Activated CD8-positive, alpha-beta T cell treated with anti-CD3 and anti-CD28 coated beads for 36 hours (primary cell): ENCODE data around the gene SFT2D3. TPM values are rescaled to one million over a fixed set of nuclear protein-coding genes. Genes with fewer than 3 reads are reported as not detected.

Experiments used
- ATAC-seq: fragments of 200-7000 bp; cut with Tn5 transposase; one replicate; pipeline ENCODE4 v1.10.0; 2021; ENCODE audit warnings: mild to moderate bottlenecking, moderate library complexity
- CTCF ChIA-PET: fragments of 350-600 bp; sonication (Branson Sonifier 250); formaldehyde crosslinking; loops from one replicate; lab custom pipeline; 2021; ENCODE audit warnings: antibody characterized with exemption; lab: Charles Lee
- POLR2A ChIA-PET: fragments of 350-600 bp; sonication (Branson Sonifier 250); formaldehyde crosslinking; loops from one replicate; lab custom pipeline; 2021; ENCODE audit warnings: antibody characterized with exemption; lab: Charles Lee
- DNase-seq: peaks from one replicate; pipeline ENCODE4 v3.0.0-alpha.2; 2020
- H3K27ac Mint-ChIP-seq: one replicate; pipeline ENCODE4 v1.8.0; 2021; ENCODE audit warnings: mild to moderate bottlenecking, mixed read lengths
- H3K27me3 Mint-ChIP-seq: one replicate; pipeline ENCODE4 v1.8.0; 2021; ENCODE audit warnings: mixed read lengths
- H3K36me3 Mint-ChIP-seq: one replicate; pipeline ENCODE4 v1.8.0; 2021; ENCODE audit warnings: low read depth, mixed read lengths
- H3K4me1 Mint-ChIP-seq: one replicate; pipeline ENCODE4 v1.8.0; 2021; ENCODE audit warnings: low read depth, mixed read lengths
- H3K4me3 Mint-ChIP-seq: one replicate; pipeline ENCODE4 v1.8.0; 2021; ENCODE audit warnings: mild to moderate bottlenecking, moderate library complexity, mixed read lengths
- H3K9me3 Mint-ChIP-seq: one replicate; pipeline ENCODE4 v1.8.0; 2021; ENCODE audit warnings: mixed read lengths
- intact Hi-C: fragments of 100-400 bp; cut with micrococcal nuclease; formaldehyde crosslinking; loops from one replicate; pipeline ENCODE4 v1.10.0; 2022
- total RNA-seq, 2 experiments: library from RNA; stranded (reverse); gene quantifications; one replicate each; pipeline ENCODE4 v1.2.3, GENCODE V29; 2021
- TF ChIP-seq, protein P1 (sequence below): fragments of 200-600 bp; IDR thresholded peaks from one replicate; pipeline ENCODE4 v1.8.0; 2022; ENCODE audit warnings: antibody characterized with exemption, mild to moderate bottlenecking

SFT2D3 gene
- total RNA-seq, 2 experiments from 2014 or later = 3.9 to 4.4 TPM

DNA sequence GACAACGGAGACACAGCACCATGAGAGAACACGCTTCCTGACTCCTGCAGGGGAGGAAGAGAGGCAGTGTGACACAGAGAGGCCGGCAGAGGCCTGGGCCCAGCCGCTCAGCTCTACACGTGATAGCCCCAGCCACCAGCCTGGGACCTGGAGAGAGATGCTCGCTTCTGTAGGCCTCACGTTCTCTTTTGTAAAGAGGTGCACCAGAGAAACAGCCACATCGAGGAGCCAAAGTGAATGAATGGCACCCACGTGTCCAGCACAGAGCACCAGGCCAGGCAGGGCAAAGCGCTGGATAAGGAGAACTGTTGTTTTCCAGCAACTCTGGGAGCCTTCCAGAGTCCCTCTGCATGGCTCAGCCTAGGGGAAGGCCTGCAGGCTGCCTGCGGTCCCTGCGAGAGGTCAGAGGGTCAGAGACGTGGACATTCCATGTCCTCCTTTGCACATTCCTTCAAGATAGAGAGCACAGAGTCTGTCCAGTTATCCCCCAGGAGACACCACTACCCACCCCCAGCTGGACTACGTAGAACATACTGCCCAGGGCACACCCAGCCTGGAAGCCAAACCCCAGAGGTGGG lies 40.1 kb upstream of the SFT2D3 start:
- ChIA-PET POLR2A (no interaction called here), CTCF (interaction anchor here (1.9 kb wide), 1 partner anchor 70 kb away, joined by 6 read pairs; no protein-coding TSS in a partner anchor)
- Mint-ChIP-seq H3K36me3 (no peaks in the 10 kb centered on the region), H3K4me3 (no peak overlapping the region), H3K27ac (no peak overlapping the region), H3K27me3 (peaks cover 27% of the 10 kb centered on the region), H3K4me1 (no peaks in the 10 kb centered on the region), H3K9me3 (no peaks in the 10 kb centered on the region)
- ATAC-seq (no peak), DNase-seq (no peak)
- intact Hi-C loops = no loop called here
- TF ChIP-seq, protein P1, sequence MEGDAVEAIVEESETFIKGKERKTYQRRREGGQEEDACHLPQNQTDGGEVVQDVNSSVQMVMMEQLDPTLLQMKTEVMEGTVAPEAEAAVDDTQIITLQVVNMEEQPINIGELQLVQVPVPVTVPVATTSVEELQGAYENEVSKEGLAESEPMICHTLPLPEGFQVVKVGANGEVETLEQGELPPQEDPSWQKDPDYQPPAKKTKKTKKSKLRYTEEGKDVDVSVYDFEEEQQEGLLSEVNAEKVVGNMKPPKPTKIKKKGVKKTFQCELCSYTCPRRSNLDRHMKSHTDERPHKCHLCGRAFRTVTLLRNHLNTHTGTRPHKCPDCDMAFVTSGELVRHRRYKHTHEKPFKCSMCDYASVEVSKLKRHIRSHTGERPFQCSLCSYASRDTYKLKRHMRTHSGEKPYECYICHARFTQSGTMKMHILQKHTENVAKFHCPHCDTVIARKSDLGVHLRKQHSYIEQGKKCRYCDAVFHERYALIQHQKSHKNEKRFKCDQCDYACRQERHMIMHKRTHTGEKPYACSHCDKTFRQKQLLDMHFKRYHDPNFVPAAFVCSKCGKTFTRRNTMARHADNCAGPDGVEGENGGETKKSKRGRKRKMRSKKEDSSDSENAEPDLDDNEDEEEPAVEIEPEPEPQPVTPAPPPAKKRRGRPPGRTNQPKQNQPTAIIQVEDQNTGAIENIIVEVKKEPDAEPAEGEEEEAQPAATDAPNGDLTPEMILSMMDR = no peak

DNA sequence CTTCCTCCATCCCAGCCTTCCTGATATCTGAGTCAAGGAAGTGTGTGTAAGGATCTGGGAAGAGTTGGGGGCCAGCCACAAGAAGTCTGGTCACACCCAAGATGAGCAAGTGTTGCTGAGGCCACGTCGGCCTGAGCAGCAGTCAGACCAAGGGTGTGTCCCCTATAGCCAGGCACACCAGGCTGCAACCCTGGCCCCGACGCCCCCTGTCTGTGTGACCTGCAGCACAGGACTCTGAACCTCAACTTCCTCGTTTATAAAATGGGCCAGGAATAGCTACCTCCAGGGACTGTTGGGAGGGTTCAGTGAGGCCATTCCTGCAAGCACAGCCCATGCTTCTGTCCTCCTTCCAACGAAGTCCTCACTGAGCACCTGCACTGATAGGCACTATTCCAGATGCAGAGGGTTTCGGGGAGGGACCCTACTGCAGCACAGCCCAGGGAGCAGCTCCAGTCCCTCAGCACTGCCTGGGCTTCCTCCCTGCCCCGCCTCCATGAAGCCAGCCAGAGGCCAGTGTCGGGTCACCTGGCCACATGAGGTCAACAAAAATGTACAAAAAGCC lies 39.3 kb upstream of the SFT2D3 start:
- DNase-seq (no peak), ATAC-seq (no peak)
- TF ChIP-seq, protein P1 = no peak
- ChIA-PET CTCF (interaction anchor here (1.9 kb wide), 1 partner anchor 71 kb away, joined by 6 read pairs; no protein-coding TSS in a partner anchor), POLR2A (interaction anchor here (0.6 kb wide), 1 partner anchor 265 kb away, joined by 4 read pairs; no protein-coding TSS in a partner anchor)
- Mint-ChIP-seq H3K27ac (no peak overlapping the region), H3K27me3 (peaks cover 33% of the 10 kb centered on the region), H3K36me3 (no peaks in the 10 kb centered on the region), H3K4me1 (no peaks in the 10 kb centered on the region), H3K4me3 (no peak overlapping the region), H3K9me3 (no peaks in the 10 kb centered on the region)
- intact Hi-C loops = no loop called here

DNA sequence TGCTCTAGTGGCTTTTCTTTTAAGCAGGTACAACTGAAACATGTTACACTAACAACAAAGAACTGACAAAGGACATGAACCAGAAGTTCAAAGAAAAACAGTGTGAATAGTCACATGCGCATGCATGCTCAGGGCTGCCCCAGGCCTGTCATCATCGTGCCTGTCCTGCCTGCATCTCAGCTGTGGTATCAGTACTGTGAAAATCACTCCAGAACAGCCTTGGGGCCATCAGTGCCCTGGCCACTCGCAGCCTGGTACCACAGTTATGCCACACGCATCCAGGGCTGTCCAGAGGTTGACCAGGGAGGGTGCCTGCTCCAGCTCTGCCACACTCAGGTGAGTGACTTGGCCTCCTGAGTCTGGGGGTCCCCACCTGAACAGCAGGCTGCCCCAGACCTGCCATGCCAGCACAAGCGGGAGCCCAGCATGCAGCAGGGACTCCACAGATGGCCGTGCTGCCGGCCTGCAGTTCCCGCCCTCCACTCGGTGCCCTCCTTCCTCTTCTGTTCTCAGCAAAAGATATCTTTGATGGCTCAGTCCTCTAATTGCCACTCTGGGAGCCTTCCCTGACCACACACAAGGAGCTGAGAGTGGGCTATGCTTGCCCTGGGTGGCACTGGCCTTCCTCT lies 38.2 kb upstream of the SFT2D3 start:
- H3K4me3 Mint-ChIP-seq = no peak overlapping the region
- H3K36me3 Mint-ChIP-seq = no peaks in the 10 kb centered on the region
- POLR2A ChIA-PET = no interaction called here
- ATAC-seq (no peak), DNase-seq (no peak)
- intact Hi-C loops = no loop called here
- peaks cover 33% of the 10 kb centered on the region for H3K27me3 Mint-ChIP-seq
- TF ChIP-seq, protein P1 = no peak
- no peaks in the 10 kb centered on the region for H3K9me3 Mint-ChIP-seq
- H3K27ac Mint-ChIP-seq = no peak overlapping the region
- CTCF ChIA-PET = interaction anchor here (1.9 kb wide), 1 partner anchor 72 kb away, joined by 6 read pairs; no protein-coding TSS in a partner anchor
- no peaks in the 10 kb centered on the region for H3K4me1 Mint-ChIP-seq

DNA sequence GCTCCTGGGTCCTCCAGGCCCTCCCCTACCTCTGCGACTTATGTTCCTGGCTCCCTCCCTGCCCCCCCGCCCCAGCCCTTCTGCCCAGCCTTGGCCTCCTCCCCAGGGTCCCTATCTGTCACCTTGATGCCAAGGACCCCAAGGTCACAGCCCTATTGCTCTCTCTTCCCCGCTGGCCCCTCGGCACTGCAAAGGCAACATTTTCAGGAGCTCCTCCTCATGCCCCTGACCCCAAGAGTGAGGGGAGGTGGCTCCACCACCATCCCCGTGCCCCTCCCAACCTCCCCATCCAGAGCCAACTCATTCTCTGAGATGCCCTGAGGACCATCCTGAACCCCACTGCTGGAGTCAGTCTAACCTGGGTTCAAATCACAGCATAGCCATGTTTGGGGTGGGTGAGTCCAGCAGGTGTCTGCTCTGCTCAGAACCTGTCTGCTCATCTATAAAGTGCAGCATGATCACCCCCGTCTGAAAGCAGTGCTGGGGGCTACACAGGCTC lies 37.7 kb upstream of the SFT2D3 start:
- CTCF ChIA-PET = interaction anchor here (1.2 kb wide), 1 partner anchor 13 kb away, joined by 3 read pairs; no protein-coding TSS in a partner anchor

More for the DNA sequence above, 37.7 kb upstream of the SFT2D3 start:
- intact Hi-C loops = no loop called here
- no peak for DNase-seq
- Mint-ChIP-seq H3K36me3 (no peaks in the 10 kb centered on the region), H3K27me3 (peaks cover 33% of the 10 kb centered on the region), H3K4me3 (no peak overlapping the region), H3K27ac (no peak overlapping the region), H3K4me1 (no peaks in the 10 kb centered on the region), H3K9me3 (no peaks in the 10 kb centered on the region)
- TF ChIP-seq, protein P1 = no peak
- no peak for ATAC-seq
- POLR2A ChIA-PET = no interaction called here
